GM19438 (cell line): ENCODE data around the gene KRTAP19-3.
"Not testable (repeated sequence)": the region's sequence is repeated elsewhere in the genome, so short reads cannot be mapped to it uniquely, and the experiment has no call there.

ENCODE experiments used
- ATAC-seq: cut with Tn5 transposase; IDR thresholded peaks from one replicate; pipeline ENCODE4 v1.9.1; 2021; ENCODE audit warnings: low read depth; ENCODE audit not compliant: unreplicated experiment

Gene KRTAP19-3

GRCh38 chr21:30491963-30492428 is at the start of gene KRTAP19-3:
Gene KRTAP19-3 (minus strand): TSS chr21:30492013. CDS start chr21:30491957, 56 bp downstream.
- no peak for ATAC-seq

GRCh38 chr21:30518876-30519275 is 27.1 kb upstream of the KRTAP19-3 start:
- no peak for ATAC-seq

GRCh38 chr21:30515681-30516080 is 23.9 kb upstream of the KRTAP19-3 start:
- no peak for ATAC-seq

GRCh38 chr21:30505621-30506205 is 13.9 kb upstream of the KRTAP19-3 start:
- not testable (repeated sequence) for ATAC-seq

GRCh38 chr21:30502041-30502440 is 10.2 kb upstream of the KRTAP19-3 start, which contains the start of gene KRTAP19-5:
Gene KRTAP19-5 (minus strand): TSS chr21:30502141. CDS start chr21:30502090, 51 bp downstream.
- ATAC-seq = no peak

- ATAC-seq = no peak
Observed at GRCh38 chr21:30497065-30497464, 5.3 kb upstream of the KRTAP19-3 start, which contains the start of gene KRTAP19-4. Gene KRTAP19-4 (minus strand): TSS chr21:30497165. CDS start chr21:30497110, 55 bp downstream.

- ATAC-seq = no peak
Observed at GRCh38 chr21:30487336-30487735, 4.5 kb downstream of the KRTAP19-3 start, which contains the start of gene KRTAP19-2. Gene KRTAP19-2 (minus strand): TSS chr21:30487436. CDS start chr21:30487348, 88 bp downstream.

- no peak for ATAC-seq
Observed at GRCh38 chr21:30486180-30486579, 5.6 kb downstream of the KRTAP19-3 start.

- ATAC-seq = no peak
Observed at GRCh38 chr21:30482130-30482529, 9.7 kb downstream of the KRTAP19-3 start.

- ATAC-seq = no peak
Observed at GRCh38 chr21:30480145-30480544, 11.7 kb downstream of the KRTAP19-3 start, which contains the start of gene KRTAP19-1. Gene KRTAP19-1 (minus strand): TSS chr21:30480367. CDS start chr21:30480317, 50 bp downstream.

GRCh38 chr21:30479259-30479658 is 12.6 kb downstream of the KRTAP19-3 start:
- ATAC-seq = no peak

- no peak for ATAC-seq
Observed at GRCh38 chr21:30478004-30478403, 13.8 kb downstream of the KRTAP19-3 start.

GRCh38 chr21:30468900-30469714 is 22.7 kb downstream of the KRTAP19-3 start:
- no peak for ATAC-seq

- ATAC-seq = no peak
Observed at GRCh38 chr21:30463713-30464112, 28.1 kb downstream of the KRTAP19-3 start.

GRCh38 chr21:30448514-30448913 is 43.3 kb downstream of the KRTAP19-3 start:
- no peak for ATAC-seq

GRCh38 chr21:30447056-30447455 is 44.8 kb downstream of the KRTAP19-3 start:
- no peak for ATAC-seq

GRCh38 chr21:30444204-30444603 is 47.6 kb downstream of the KRTAP19-3 start:
- no peak for ATAC-seq

GRCh38 chr21:30443226-30443625 is 48.6 kb downstream of the KRTAP19-3 start:
- ATAC-seq = no peak
